Natural killer cell (primary cell): ENCODE data around the gene SEZ6L. TPM values are rescaled to one million over a fixed set of nuclear protein-coding genes. Genes with fewer than 3 reads are reported as not detected.
"Not testable (repeated sequence)": the region's sequence is repeated elsewhere in the genome, so short reads cannot be mapped to it uniquely, and the experiment has no call there.

Experiments
- ATAC-seq, 3 donors: fragments of 150-1000 bp in 2 of 3; fragments of 200-7000 bp in 1 of 3; cut with Tn5 transposase; 1 replicate in 1 of 3; 2 replicates in 2 of 3; pipeline ENCODE4 v1.10.0; 2021; ENCODE audit warnings: mild to moderate bottlenecking in 2 of 3, moderate library complexity in 2 of 3
- DNase-seq, 2 donors: peaks; one replicate each; pipeline versions ENCODE4 v3.0.0 to v3.0.0-alpha.2; 2013 to 2021; ENCODE audit warnings: mixed read lengths in 1 of 2
- H3K27ac ChIP-seq: one replicate; pipeline ENCODE4 v1.5.1; 2013; ENCODE audit warnings: mild to moderate bottlenecking, low read length
- H3K27me3 ChIP-seq: one replicate; pipeline ENCODE4 v1.6.1; 2013; ENCODE audit warnings: low read length; ENCODE audit not compliant: control insufficient read depth, insufficient read depth
- H3K36me3 ChIP-seq: one replicate; pipeline ENCODE4 v1.6.1; 2013; ENCODE audit warnings: low read length; ENCODE audit not compliant: control insufficient read depth, insufficient read depth
- H3K4me1 ChIP-seq: one replicate; pipeline ENCODE4 v1.6.1; 2013; ENCODE audit warnings: low read length; ENCODE audit not compliant: control insufficient read depth, insufficient read depth
- H3K4me3 ChIP-seq: one replicate; pipeline ENCODE4 v1.5.1; 2013; ENCODE audit warnings: low read length
- H3K9me3 ChIP-seq: one replicate; pipeline ENCODE4 v1.6.1; 2013; ENCODE audit warnings: low read length; ENCODE audit not compliant: control insufficient read depth, insufficient read depth
- H3K27ac Mint-ChIP-seq, 2 donors: one replicate each; pipeline ENCODE4 v1.8.0; 2022; ENCODE audit warnings: mild to moderate bottlenecking in 2 of 2, mixed read lengths in 2 of 2, moderate library complexity in 1 of 2
- H3K27me3 Mint-ChIP-seq, 2 donors: one replicate each; pipeline ENCODE4 v1.8.0; 2022; ENCODE audit warnings: low read depth in 2 of 2, mixed read lengths in 2 of 2
- H3K36me3 Mint-ChIP-seq: one replicate; pipeline ENCODE4 v1.8.0; 2022; ENCODE audit warnings: mixed read lengths
- H3K4me1 Mint-ChIP-seq, 2 donors: one replicate each; pipeline ENCODE4 v1.8.0; 2022; ENCODE audit warnings: mixed read lengths in 2 of 2
- H3K4me3 Mint-ChIP-seq: one replicate; pipeline ENCODE4 v1.8.0; 2022; ENCODE audit warnings: mild to moderate bottlenecking, moderate library complexity, mixed read lengths
- H3K9me3 Mint-ChIP-seq, 2 donors: one replicate each; pipeline ENCODE4 v1.8.0; 2022; ENCODE audit warnings: mixed read lengths in 2 of 2
- CTCF ChIP-seq: fragments of 200-600 bp; IDR thresholded peaks from one replicate; pipeline ENCODE4 v1.8.0; 2022; ENCODE audit warnings: antibody characterized with exemption
- WGBS: methylation state at CpG from one replicate; pipeline ENCODE4 v1.1.7; 2013; ENCODE audit warnings: missing lambda C conversion rate; ENCODE audit not compliant: insufficient coverage; 5-methylcytosine and 5-hydroxymethylcytosine counted together
- intact Hi-C: fragments of 100-400 bp; cut with micrococcal nuclease; formaldehyde crosslinking; loops from one replicate; pipeline ENCODE4 v1.14.2; 2022
- total RNA-seq, 4 donors: library from RNA; stranded (reverse); fragments of 120-200 nt in 1 of 4; gene quantifications; one replicate each; pipeline versions ENCODE4 v1.2.3 to v1.2.4, GENCODE V29; 2013 to 2022

The SEZ6L gene
- total RNA-seq, 3 donors from 2014 or later (not counting 1 experiment from before 2014, with no cell fraction given): 0.11 to 1.1 (median 0.60) TPM

- no peak for TF ChIP-seq CTCF
- no peaks in the 10 kb centered on the region for H3K36me3 Mint-ChIP-seq
- WGBS: 86% methylated on average over 4 of the region's 4 CpGs
- no peak overlapping the region for H3K4me3 ChIP-seq
- DNase-seq (no peak), ATAC-seq (no peak)
- intact Hi-C loops: no loop called here
- H3K27ac Mint-ChIP-seq: no peak overlapping the region
- H3K27me3 ChIP-seq: peaks cover 2% of the 10 kb centered on the region
- no peak overlapping the region for H3K27ac ChIP-seq
- no peaks in the 10 kb centered on the region for H3K9me3 Mint-ChIP-seq
- H3K4me3 Mint-ChIP-seq: no peak overlapping the region
- H3K36me3 ChIP-seq: no peaks in the 10 kb centered on the region
- H3K4me1 ChIP-seq: peaks cover 4% of the 10 kb centered on the region
- no peaks in the 10 kb centered on the region for H3K4me1 Mint-ChIP-seq
- H3K27me3 Mint-ChIP-seq: peaks cover 14 to 32% of the 10 kb centered on the region in 2 donors
- no peaks in the 10 kb centered on the region for H3K9me3 ChIP-seq
Measured at GRCh38 chr22:26406118-26406517, 236.9 kb downstream of the SEZ6L start.

GRCh38 chr22:26408562-26409220 is 239.4 kb downstream of the SEZ6L start:
- H3K36me3 ChIP-seq, H3K27ac ChIP-seq, H3K4me3 Mint-ChIP-seq, H3K4me1 ChIP-seq, H3K9me3 ChIP-seq, H3K27me3 ChIP-seq, H3K27ac Mint-ChIP-seq, H3K4me1 Mint-ChIP-seq, H3K36me3 Mint-ChIP-seq, H3K9me3 Mint-ChIP-seq, ATAC-seq, intact Hi-C loops, H3K4me3 ChIP-seq, DNase-seq: not testable (repeated sequence)
- H3K27me3 Mint-ChIP-seq: peaks cover 8 to 21% of the 10 kb centered on the region in 2 donors
- 93% methylated on average over 6 of the region's 7 CpGs for WGBS

DNA sequence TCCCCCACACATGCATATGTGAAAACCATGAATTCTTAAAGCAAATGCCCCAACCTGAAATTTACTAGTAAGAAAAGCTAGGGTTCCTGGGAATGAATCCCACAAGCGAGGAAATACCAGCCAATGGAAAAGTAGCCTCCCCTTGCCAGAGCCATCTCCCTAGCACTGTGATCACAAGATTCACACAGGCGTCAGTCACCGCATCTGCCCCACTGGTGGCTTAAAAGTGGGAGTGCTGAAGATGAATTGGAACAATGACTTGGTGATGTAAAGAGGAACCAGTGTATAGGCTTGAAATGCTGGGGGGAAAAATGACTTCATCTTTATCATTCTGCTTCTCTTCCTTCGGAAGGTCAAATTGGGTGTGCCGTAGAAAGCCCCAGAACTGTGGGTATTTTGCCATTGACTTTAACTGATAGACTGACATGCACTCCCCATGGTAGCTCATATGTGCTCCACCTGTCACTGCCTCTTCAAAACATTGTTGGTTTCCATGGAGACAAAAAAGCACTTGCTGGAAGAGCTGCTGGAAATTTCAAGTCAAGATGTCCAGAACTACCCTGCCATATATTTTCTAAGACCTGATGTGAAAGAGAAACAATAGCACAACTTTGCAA is 240.6 kb downstream of the SEZ6L start:
- 81% methylated on average over 5 of the region's 5 CpGs for WGBS
- Mint-ChIP-seq H3K27me3 (peaks cover 7 to 17% of the 10 kb centered on the region in 2 donors), H3K4me3 (no peak overlapping the region), H3K9me3 (no peaks in the 10 kb centered on the region), H3K27ac (no peak overlapping the region), H3K4me1 (no peaks in the 10 kb centered on the region), H3K36me3 (no peaks in the 10 kb centered on the region)
- Histone ChIP-seq H3K27ac (no peak overlapping the region), H3K9me3 (no peaks in the 10 kb centered on the region), H3K4me1 (peaks cover 2% of the 10 kb centered on the region), H3K27me3 (peaks cover 2% of the 10 kb centered on the region), H3K4me3 (no peak overlapping the region), H3K36me3 (no peaks in the 10 kb centered on the region)
- no peak for TF ChIP-seq CTCF
- DNase-seq (no peak), ATAC-seq (no peak)
- intact Hi-C loops: no loop called here

DNA sequence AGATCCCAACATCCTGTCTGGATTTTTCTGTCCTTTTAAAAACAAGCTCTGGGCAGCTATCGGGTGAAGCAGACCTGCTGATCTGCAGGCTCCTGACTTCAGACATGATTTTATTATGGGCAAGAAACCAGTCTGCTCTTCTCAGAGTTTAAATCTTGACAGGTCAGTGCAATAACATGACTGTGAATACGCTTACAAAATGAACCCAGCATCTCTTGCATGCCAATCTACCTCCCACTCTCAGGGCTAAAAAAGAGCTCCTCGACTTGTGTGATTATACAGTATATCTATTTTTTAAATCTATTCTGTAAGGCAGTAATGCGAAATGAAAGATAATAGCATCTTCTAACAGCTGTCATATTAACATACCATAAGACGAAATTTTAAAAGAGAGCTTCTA is 241.1 kb downstream of the SEZ6L start:
- H3K27ac Mint-ChIP-seq: no peak overlapping the region
- DNase-seq (no peak), ATAC-seq (no peak)
- H3K27ac ChIP-seq: no peak overlapping the region
- WGBS: 89% methylated on average over 2 of the region's 5 CpGs
- no peaks in the 10 kb centered on the region for H3K36me3 Mint-ChIP-seq
- no peaks in the 10 kb centered on the region for H3K9me3 ChIP-seq
- H3K4me1 Mint-ChIP-seq: no peaks in the 10 kb centered on the region
- no peaks in the 10 kb centered on the region for H3K9me3 Mint-ChIP-seq
- intact Hi-C loops: no loop called here
- no peak overlapping the region for H3K4me3 Mint-ChIP-seq
- no peaks in the 10 kb centered on the region for H3K4me1 ChIP-seq
- TF ChIP-seq CTCF: no peak
- peaks cover 2% of the 10 kb centered on the region for H3K27me3 ChIP-seq
- H3K27me3 Mint-ChIP-seq: peaks cover 7 to 14% of the 10 kb centered on the region in 2 donors
- H3K4me3 ChIP-seq: no peak overlapping the region
- no peaks in the 10 kb centered on the region for H3K36me3 ChIP-seq
